ENCODE measurements around the gene PPP1R12C.

PPP1R12C gene

DNA sequence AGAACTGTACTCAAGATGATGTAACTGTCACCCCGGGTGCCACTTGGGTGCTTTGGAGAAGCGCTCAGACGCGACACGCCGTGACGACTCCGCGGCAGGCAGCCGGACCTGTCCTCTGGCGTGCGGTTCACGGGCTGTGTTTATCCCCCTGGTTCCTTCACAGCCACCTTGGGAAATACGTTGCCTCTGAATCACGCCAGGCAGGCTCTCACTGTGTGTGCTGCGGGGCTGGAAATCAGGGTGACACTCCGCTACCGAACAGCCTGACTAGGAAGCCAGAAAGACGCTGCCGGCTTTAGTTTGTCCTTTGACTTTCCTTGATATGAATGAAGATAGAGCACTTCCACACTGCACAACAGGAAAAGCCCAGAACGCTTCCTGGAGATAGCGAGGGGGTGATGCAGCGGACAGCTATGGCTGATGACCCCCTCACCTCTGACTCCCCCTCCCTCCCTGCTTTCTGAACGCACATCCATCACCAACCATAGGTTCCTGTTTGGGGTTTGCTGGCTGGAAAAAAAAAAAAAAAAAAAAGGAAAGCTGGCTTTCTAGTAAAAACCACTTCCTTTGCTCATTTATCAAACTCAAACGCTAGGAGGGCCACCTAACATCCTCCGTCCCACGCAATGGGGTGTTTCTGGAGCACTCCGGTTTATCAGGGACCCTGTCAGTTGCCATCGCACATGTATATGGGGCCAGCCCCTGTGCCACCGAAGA is 75.7 kb downstream of the PPP1R12C start:
- Histone ChIP-seq H3K27me3 (ENCODE audit: control insufficient read depth, insufficient read depth, low read length) (no peaks in the 10 kb centered on the region), H3K9me3 (ENCODE audit: control insufficient read depth, low read depth, low read length) (no peaks in the 10 kb centered on the region), H3K4me1 (ENCODE audit: control insufficient read depth, low read depth, low read length) (no peaks in the 10 kb centered on the region), H3K9ac (ENCODE audit: low read length) (no peak overlapping the region), H3K36me3 (ENCODE audit: control insufficient read depth, low read depth, low read length) (peaks cover 24% of the 10 kb centered on the region), H3K4me3 (ENCODE audit: low read length) (no peak overlapping the region), H3K27ac (ENCODE audit: low read length) (no peak overlapping the region)

DNA sequence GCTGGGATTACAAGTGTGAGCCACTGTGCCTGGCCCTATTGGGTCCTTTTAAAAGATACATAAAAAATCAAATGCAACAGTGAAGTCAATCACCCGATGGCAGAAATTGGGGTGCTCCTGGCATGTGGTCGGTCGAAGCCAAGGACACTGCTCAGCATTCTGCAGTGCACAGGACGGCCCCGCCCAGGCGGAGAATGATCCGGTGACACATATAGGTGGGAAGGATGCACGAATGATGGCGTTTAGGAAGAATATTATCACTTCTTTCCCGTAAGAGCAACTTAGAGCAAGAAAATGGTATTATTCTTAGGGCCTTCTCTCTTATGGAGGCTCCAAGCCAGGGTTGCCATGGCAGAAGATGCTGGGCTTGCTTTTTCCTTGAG is 76.2 kb downstream of the PPP1R12C start:
- Histone ChIP-seq H3K27me3 (ENCODE audit: control insufficient read depth, insufficient read depth, low read length) (no peaks in the 10 kb centered on the region), H3K9me3 (ENCODE audit: control insufficient read depth, low read depth, low read length) (no peaks in the 10 kb centered on the region), H3K36me3 (ENCODE audit: control insufficient read depth, low read depth, low read length) (peaks cover 19% of the 10 kb centered on the region), H3K4me3 (ENCODE audit: low read length) (no peak overlapping the region), H3K27ac (ENCODE audit: low read length) (no peak overlapping the region), H3K4me1 (ENCODE audit: control insufficient read depth, low read depth, low read length) (no peaks in the 10 kb centered on the region), H3K9ac (ENCODE audit: low read length) (no peak overlapping the region)

Data from iPS-18a (cell line).